Endothelial cell of umbilical vein (primary cell): ENCODE results near the gene AP4S1. TPM values are rescaled to one million over a fixed set of nuclear protein-coding genes. Genes with fewer than 3 reads are reported as not detected.
A peak's percentile ranks its signal among the peaks of the same experiment; 100 is the strongest.

Experiments used
- BruUV-seq: library from RNA; stranded (reverse); fragments of 400-500 nt; replicated peaks from 2 replicates; lab custom pipeline; 2021; lab: Mats Ljungman, UMichigan
- CTCF ChIA-PET: fragments of 300-600, 350-600 bp; sonication (Branson Sonifier 250); formaldehyde crosslinking; loops from one replicate; lab custom pipeline; 2021; ENCODE audit warnings: antibody characterized with exemption, inconsistent platforms; lab: Charles Lee
- POLR2A ChIA-PET: fragments of 300-600, 350-600 bp; sonication (Branson Sonifier 250); formaldehyde crosslinking; loops from one replicate; lab custom pipeline; 2021; ENCODE audit warnings: antibody characterized with exemption, inconsistent platforms; lab: Charles Lee
- DNase-seq: peaks from one replicate; pipeline ENCODE4 v3.0.0-alpha.2; 2011; ENCODE audit warnings: low read depth, low spot score
- FAIRE-seq: peaks from 2 replicates; lab custom pipeline; 2011; peaks lifted over from hg19 to GRCh38; lab: Jason Lieb, UNC
- H2AFZ ChIP-seq: 2 replicates; pipeline ENCODE4 v1.6.0; 2012; ENCODE audit warnings: low read depth, low read length, control low read depth, inconsistent platforms
- H3K27ac ChIP-seq: 2 replicates; pipeline ENCODE4 v1.5.1; 2011; ENCODE audit warnings: low read depth, mild to moderate bottlenecking, control low read depth, low read length, moderate library complexity; ENCODE audit not compliant: insufficient read depth
- H3K27me3 ChIP-seq, 2 experiments: 2 replicates each; pipeline versions ENCODE4 v1.6.0 to v1.6.1; 2011; ENCODE audit warnings: low read length in 2 of 2, mixed read lengths in 1 of 2; ENCODE audit not compliant: control insufficient read depth in 2 of 2, insufficient read depth in 2 of 2
- H3K36me3 ChIP-seq, 2 experiments: 2 replicates in 1 of 2; 3 replicates in 1 of 2; pipeline ENCODE4 v1.5.1; 2011; ENCODE audit warnings: low read length in 2 of 2, mild to moderate bottlenecking in 1 of 2, moderate library complexity in 1 of 2; ENCODE audit not compliant: control insufficient read depth in 2 of 2, insufficient read depth in 2 of 2; ENCODE audit errors: extremely low read depth in 1 of 2
- H3K4me1 ChIP-seq: 3 replicates; pipeline ENCODE4 v1.5.1; 2011; ENCODE audit warnings: mild to moderate bottlenecking, low read length; ENCODE audit not compliant: control insufficient read depth, insufficient read depth; ENCODE audit errors: extremely low read depth
- H3K4me2 ChIP-seq: 2 replicates; pipeline ENCODE4 v1.6.1; 2011; ENCODE audit warnings: low read length, control low read depth, mixed read lengths; ENCODE audit not compliant: insufficient read depth
- H3K4me3 ChIP-seq, 3 experiments: fragments of 200-600 bp in 1 of 3; sonication (generic), shearing (Covaris generic) in 1 of 3; replicated peaks in 1 of 3; 2 replicates each; pipeline ENCODE4 v1.5.1; 2011 to 2016; ENCODE audit warnings: control low read depth in 3 of 3, low read length in 3 of 3, mild to moderate bottlenecking in 2 of 3, inconsistent platforms in 1 of 3, low read depth in 1 of 3, moderate library complexity in 1 of 3; ENCODE audit not compliant: insufficient read depth in 1 of 3
- H3K79me2 ChIP-seq: 2 replicates; pipeline ENCODE4 v1.6.0; 2012; ENCODE audit warnings: low read length, inconsistent platforms; ENCODE audit not compliant: control insufficient read depth, insufficient read depth
- H3K9ac ChIP-seq: replicated peaks from 2 replicates; pipeline ENCODE3; 2011; ENCODE audit warnings: low read length, control low read depth; ENCODE audit not compliant: insufficient read depth; ENCODE audit errors: extremely low read depth
- H3K9me1 ChIP-seq: replicated peaks from 3 replicates; pipeline ENCODE4 v1.6.0; 2011; ENCODE audit warnings: mild to moderate bottlenecking, low read length; ENCODE audit not compliant: control insufficient read depth, insufficient read depth; ENCODE audit errors: extremely low read depth
- H3K9me3 ChIP-seq: replicated peaks from 2 replicates; pipeline ENCODE4 v1.5.1; 2012; ENCODE audit warnings: low read length, inconsistent platforms; ENCODE audit not compliant: control insufficient read depth, insufficient read depth
- H4K20me1 ChIP-seq: replicated peaks from 2 replicates; pipeline ENCODE3; 2011; ENCODE audit warnings: mild to moderate bottlenecking, low read length; ENCODE audit not compliant: control insufficient read depth, insufficient read depth; ENCODE audit errors: extremely low read depth
- EZH2 ChIP-seq: IDR thresholded peaks from 2 replicates; pipeline ENCODE4 v1.6.1; 2012; ENCODE audit warnings: borderline replicate concordance, low read depth, mild to moderate bottlenecking, moderate library complexity, low read length, inconsistent platforms; ENCODE audit not compliant: severe bottlenecking
- FOS ChIP-seq: IDR thresholded peaks from 2 replicates; pipeline ENCODE4 v1.6.1; 2011; ENCODE audit warnings: mild to moderate bottlenecking, low read length, moderate library complexity, borderline replicate concordance; ENCODE audit not compliant: insufficient read depth
- GATA2 ChIP-seq: IDR thresholded peaks from 2 replicates; pipeline ENCODE4 v1.7.0; 2011; ENCODE audit warnings: low read depth, mild to moderate bottlenecking, moderate library complexity, mixed read lengths, low read length; ENCODE audit not compliant: insufficient read length, insufficient read depth
- JUN ChIP-seq: IDR thresholded peaks from 2 replicates; pipeline ENCODE4 v1.6.1; 2011; ENCODE audit warnings: borderline replicate concordance, low read depth; ENCODE audit not compliant: insufficient read length, insufficient read depth
- MYC ChIP-seq: IDR thresholded peaks from one replicate; pipeline ENCODE4 v1.6.1; 2011; ENCODE audit warnings: mild to moderate bottlenecking, low read depth, low read length
- POLR2A ChIP-seq: IDR thresholded peaks from 2 replicates; pipeline ENCODE4 v1.6.1; 2012; ENCODE audit warnings: low read depth, mild to moderate bottlenecking, control low read depth, low read length
- POLR2AphosphoS5 ChIP-seq: IDR thresholded peaks from 2 replicates; pipeline ENCODE4 v1.6.1; 2012; ENCODE audit warnings: low read depth, mild to moderate bottlenecking, control low read depth, low read length, moderate library complexity; ENCODE audit not compliant: insufficient read depth
- dilution Hi-C: fragments of 300-500 bp; cut with MboI; formaldehyde crosslinking; loops from one replicate; pipeline ENCODE4 v1.15.0; 2019; ENCODE audit warnings: low sequenced_read_pairs; ENCODE audit not compliant: extremely low pct_ligation_motif_present
- intact Hi-C: fragments of 100-400 bp; cut with micrococcal nuclease; formaldehyde crosslinking; loops from one replicate; pipeline ENCODE4 v1.10.0; 2022
- polyA plus RNA-seq, 4 experiments: library from polyadenylated mRNA; depleted of rRNA in 3 of 4; stranded (reverse) in 3 of 4; unstranded in 1 of 4; fragments of >200 nt; gene quantifications; 2 replicates each; pipeline versions ENCODE4 v1.2.1 to v1.2.3, GENCODE V29; 2011 to 2012; ENCODE audit warnings: missing spikeins in 1 of 4
- total RNA-seq: library from RNA; stranded (reverse); gene quantifications from 2 replicates; pipeline ENCODE4 v1.2.3, GENCODE V29; 2021
- TF ChIP-seq, protein P1 (sequence below), 2 donors: IDR thresholded peaks; 1 replicate in 1 of 2; 2 replicates in 1 of 2; pipeline ENCODE4 v1.5.1; 2011; ENCODE audit warnings: low read length in 2 of 2, mild to moderate bottlenecking in 2 of 2, moderate library complexity in 2 of 2, control low read depth in 1 of 2, inconsistent platforms in 1 of 2, low read depth in 1 of 2; ENCODE audit not compliant: insufficient read depth in 1 of 2; ENCODE audit errors: extremely low read depth in 1 of 2
- TF ChIP-seq, protein P2 (sequence below): IDR thresholded peaks from 2 replicates; pipeline ENCODE4 v1.6.1; 2011; ENCODE audit not compliant: insufficient read depth, insufficient read length

The AP4S1 gene
- total and polyA plus RNA-seq, 2 donors (not counting 3 experiments of a cell fraction or from before 2014, with no cell fraction given) = 2.8 to 7.2 TPM

DNA sequence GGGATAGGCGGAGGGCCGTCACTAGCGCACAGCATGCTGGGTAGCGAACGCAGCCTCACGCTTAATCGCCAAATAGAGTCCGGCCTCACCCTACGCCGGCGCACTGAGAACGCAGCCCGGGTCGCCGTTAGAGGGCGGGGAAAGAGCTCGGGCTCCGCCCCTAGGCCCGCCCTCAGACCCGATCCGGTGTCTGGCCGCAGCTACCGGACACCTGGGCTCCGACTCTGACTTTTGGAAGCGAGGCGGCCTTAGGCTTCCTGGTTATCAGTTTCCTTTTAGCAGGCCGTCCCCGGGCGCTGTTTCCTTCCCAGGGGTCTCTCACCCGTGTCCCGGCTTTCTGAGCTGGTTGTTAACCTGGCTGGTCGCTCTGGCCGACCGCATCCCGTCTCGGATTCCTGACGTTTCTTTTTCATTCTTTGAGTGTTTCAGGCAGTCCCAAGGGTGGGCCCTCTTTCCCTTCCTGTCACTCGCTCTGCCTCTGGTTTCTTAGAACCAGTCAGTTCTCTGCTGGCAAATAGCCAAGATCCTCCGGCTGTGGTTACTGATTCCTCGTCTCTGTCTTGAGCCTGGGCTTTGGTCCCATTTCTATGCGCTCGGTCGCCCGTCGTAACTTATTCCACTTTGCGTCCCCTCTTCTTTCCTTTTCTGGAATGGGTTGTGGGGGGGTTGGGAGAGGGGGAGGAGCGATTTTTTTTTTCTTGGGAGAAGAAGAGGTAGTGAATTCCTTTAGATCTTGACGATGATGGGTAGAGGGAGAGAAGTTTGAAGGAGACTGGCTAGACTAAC is 1.2 kb downstream of the AP4S1 start:
- peak overlapping the region; percentile 99 for H3K4me2 ChIP-seq
- H3K27me3 ChIP-seq = no peaks in the 10 kb centered on the region
- no peaks in the 10 kb centered on the region for H3K9me1 ChIP-seq
- peak; percentile 80 for FAIRE-seq
- peak overlapping the region; percentile 87 for H2AFZ ChIP-seq
- H3K9me3 ChIP-seq = no peaks in the 10 kb centered on the region
- H3K4me1 ChIP-seq = peaks cover 23% of the 10 kb centered on the region
- CTCF ChIA-PET = interaction anchor here (0.6 to 3.1 kb wide), 7 partner anchors 12 to 299 kb away, joined by 3 to 21 read pairs (median 6); partner anchors contain the start of gene HECTD1
- peak overlapping the region; percentile 95 for H3K27ac ChIP-seq
- DNase-seq = peak; percentile 97
- peaks cover 43% of the 10 kb centered on the region for H3K79me2 ChIP-seq
- peak overlapping the region; percentile 92 for H3K9ac ChIP-seq
- TSS peak; percentile 72 for BruUV-seq
- TF ChIP-seq JUN (no peak), MYC (no peak), POLR2AphosphoS5 (peak; percentile 83), GATA2 (no peak), FOS (no peak), POLR2A (peak; percentile 93)
- peaks cover 8% of the 10 kb centered on the region for H4K20me1 ChIP-seq
- dilution Hi-C loops = no loop called here
- intact Hi-C loops = loop anchor here (1.0 to 5.0 kb wide), 4 partner anchors 12 to 181 kb away; partner anchors contain the start of gene HECTD1
- no peaks in the 10 kb centered on the region for H3K36me3 ChIP-seq
- H3K4me3 ChIP-seq = peak overlapping the region; percentile 89 to 99 (median 96)
- POLR2A ChIA-PET = interaction anchor here (0.6 to 1.6 kb wide), 7 partner anchors 10 to 301 kb away, joined by 3 to 26 read pairs (median 5); no protein-coding TSS in a partner anchor

DNA sequence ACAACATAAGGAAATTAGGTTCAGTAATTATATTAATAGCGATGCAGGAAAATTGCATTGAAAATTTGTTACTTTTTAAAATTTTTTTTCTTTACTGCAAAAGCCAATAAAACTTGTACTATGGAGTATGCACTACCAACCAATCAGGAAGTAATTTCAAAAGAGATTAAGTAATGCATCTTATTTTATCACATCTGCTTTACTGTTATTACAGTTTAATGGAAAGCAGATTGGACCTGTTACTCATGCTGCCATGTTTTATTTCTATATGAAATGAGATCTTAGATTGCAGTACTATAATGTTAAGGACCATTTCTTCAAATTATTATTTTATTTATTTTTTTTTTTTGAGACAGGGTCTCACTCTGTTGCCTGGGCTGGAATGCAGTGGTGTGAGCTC is 2.4 kb downstream of the AP4S1 start:
- H3K4me3 ChIP-seq = no peak overlapping the region
- POLR2A ChIA-PET = no interaction called here
- H3K79me2 ChIP-seq = peaks cover 33% of the 10 kb centered on the region
- CTCF ChIA-PET = interaction anchor here (0.8 to 2.2 kb wide), 2 partner anchors 11 to 55 kb away, joined by 4 to 7 read pairs; no protein-coding TSS in a partner anchor
- no peak overlapping the region for H3K9ac ChIP-seq
- FAIRE-seq (no peak), DNase-seq (no peak)
- H3K27me3 ChIP-seq = no peaks in the 10 kb centered on the region
- no peaks in the 10 kb centered on the region for H3K9me3 ChIP-seq
- BruUV-seq = no TSS peak
- H3K36me3 ChIP-seq = no peaks in the 10 kb centered on the region
- peaks cover 8% of the 10 kb centered on the region for H4K20me1 ChIP-seq
- H3K9me1 ChIP-seq = no peaks in the 10 kb centered on the region
- no peak overlapping the region for H3K27ac ChIP-seq
- H2AFZ ChIP-seq = no peak overlapping the region
- peak overlapping the region; percentile 99 for H3K4me2 ChIP-seq
- dilution Hi-C loops (no loop called here), intact Hi-C loops (loop anchor here (5.0 kb wide), 2 partner anchors 46 to 179 kb away; partner anchors contain the start of gene HECTD1)
- TF ChIP-seq EZH2 (no peak), JUN (no peak), FOS (no peak), GATA2 (no peak), MYC (no peak), POLR2A (no peak), POLR2AphosphoS5 (no peak)
- TF ChIP-seq, protein P1, sequence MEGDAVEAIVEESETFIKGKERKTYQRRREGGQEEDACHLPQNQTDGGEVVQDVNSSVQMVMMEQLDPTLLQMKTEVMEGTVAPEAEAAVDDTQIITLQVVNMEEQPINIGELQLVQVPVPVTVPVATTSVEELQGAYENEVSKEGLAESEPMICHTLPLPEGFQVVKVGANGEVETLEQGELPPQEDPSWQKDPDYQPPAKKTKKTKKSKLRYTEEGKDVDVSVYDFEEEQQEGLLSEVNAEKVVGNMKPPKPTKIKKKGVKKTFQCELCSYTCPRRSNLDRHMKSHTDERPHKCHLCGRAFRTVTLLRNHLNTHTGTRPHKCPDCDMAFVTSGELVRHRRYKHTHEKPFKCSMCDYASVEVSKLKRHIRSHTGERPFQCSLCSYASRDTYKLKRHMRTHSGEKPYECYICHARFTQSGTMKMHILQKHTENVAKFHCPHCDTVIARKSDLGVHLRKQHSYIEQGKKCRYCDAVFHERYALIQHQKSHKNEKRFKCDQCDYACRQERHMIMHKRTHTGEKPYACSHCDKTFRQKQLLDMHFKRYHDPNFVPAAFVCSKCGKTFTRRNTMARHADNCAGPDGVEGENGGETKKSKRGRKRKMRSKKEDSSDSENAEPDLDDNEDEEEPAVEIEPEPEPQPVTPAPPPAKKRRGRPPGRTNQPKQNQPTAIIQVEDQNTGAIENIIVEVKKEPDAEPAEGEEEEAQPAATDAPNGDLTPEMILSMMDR (IDR thresholded peaks at IDR 0.05; ENCODE audit: extremely low read depth in 1 of 2, insufficient read depth in 1 of 2, low read depth in 1 of 2, low read length in 2 of 2) = no peak
- TF ChIP-seq, protein P2, sequence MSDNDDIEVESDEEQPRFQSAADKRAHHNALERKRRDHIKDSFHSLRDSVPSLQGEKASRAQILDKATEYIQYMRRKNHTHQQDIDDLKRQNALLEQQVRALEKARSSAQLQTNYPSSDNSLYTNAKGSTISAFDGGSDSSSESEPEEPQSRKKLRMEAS = no peak
- H3K4me1 ChIP-seq = peaks cover 25% of the 10 kb centered on the region
